Mammary microvascular endothelial cell (primary cell): ENCODE data around the gene GPT2. TPM values are rescaled to one million over a fixed set of nuclear protein-coding genes. Genes with fewer than 3 reads are reported as not detected.

ENCODE experiments used
- total RNA-seq: library from RNA; depleted of rRNA; stranded (reverse); fragments of >200 nt; gene quantifications from 2 replicates; pipeline ENCODE4 v1.2.3, GENCODE V29; 2015

Gene GPT2, protein sequence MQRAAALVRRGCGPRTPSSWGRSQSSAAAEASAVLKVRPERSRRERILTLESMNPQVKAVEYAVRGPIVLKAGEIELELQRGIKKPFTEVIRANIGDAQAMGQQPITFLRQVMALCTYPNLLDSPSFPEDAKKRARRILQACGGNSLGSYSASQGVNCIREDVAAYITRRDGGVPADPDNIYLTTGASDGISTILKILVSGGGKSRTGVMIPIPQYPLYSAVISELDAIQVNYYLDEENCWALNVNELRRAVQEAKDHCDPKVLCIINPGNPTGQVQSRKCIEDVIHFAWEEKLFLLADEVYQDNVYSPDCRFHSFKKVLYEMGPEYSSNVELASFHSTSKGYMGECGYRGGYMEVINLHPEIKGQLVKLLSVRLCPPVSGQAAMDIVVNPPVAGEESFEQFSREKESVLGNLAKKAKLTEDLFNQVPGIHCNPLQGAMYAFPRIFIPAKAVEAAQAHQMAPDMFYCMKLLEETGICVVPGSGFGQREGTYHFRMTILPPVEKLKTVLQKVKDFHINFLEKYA
- total RNA-seq = 9.0 and 13.6 TPM in 2 replicates

DNA sequence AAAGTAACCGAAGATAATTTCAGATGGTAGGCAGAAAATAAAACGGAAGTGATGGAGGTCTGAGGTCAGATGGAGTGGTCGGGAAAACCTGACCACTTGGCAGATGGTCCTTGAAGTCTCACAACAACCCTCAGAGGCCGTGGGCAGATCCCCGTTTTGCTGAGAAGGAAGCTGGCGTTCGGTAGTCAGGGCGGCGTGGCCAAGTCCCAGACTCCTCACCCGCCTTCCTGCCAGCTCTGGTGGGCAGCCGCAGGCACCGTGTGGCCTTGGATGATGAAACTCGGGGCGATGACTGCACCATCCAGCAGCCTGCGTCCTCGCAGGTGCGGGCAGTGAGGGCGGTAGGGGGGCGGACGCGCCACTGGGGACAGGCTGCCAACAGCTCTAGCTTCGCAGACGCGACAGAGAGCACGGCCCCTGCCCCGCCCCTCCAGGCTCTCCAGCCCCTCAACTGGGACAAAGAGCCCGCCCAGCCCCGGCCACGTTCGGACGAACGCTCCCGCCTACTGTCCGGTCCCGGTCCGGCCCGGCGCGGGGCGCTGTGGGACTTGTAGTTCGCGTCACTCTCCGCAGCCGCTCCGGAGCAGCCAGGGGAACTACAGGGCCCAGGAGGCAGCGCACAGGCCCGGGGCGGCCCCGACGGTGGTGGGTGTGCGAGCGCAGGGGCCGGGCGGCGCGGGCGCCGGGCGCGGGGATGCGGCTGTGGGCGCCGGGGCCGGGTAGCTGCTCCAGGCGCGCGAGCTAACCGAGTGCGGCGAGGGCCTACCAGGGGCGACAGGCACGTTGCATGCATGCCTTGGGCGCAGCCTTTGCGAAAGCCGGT lies at the start of gene GPT2:
Gene GPT2, plus strand, starts transcription at position 673 of the 823 bp plus-strand sequence. CDS start 354 bp downstream, outside the sequence.

DNA sequence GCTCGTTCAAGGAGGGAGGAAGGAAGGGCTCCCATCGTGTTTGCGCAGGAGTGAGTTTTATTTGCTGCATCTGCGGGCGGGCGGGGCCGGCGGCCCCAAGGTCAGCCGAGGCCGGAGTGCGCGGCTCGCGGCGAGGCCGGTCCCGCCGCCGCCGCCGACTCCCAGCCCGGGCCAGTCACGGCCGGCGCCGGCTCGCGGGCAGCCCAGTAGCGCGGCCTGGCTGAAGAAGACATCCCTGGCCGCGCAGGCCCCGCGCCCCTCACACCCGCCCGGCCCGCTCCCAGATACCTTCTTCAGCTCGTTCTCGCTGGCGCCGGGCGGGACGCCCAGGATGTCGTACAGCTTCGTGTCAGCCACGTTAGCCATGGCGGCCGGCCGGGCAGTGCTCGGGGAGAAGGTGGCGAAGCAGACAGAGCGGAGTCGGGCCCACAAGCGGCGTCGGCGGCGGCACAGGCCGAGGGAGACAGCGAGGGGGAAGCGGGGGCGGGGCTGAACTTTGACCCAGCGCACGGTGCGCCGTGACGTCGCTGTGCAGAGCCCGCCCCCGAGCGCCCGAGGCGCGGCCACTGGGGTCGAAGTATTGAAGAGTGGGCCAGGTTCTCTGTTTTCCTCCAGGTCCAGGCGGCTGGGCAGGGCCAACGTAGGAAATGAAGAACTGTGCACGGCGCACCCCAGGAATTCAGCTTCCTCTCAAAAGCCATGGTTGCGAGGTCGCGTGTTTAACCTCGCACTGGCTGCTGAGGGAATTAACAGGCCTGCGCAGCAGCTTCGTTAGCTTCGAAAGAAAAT lies 89.2 kb downstream of the GPT2 start, which contains the start of gene DNAJA2:
Gene DNAJA2, minus strand, starts transcription at position 468 of the 789 bp plus-strand sequence. Its CDS starts 102 bp downstream, at position 366.

Other genes starting within 250 kb of the GPT2 start
- 84.8 and 128 TPM in 2 replicates for gene VPS35, start 195.2 kb upstream of the GPT2 start, total RNA-seq
- gene ORC6, start 194.7 kb upstream of the GPT2 start, total RNA-seq = 17.6 and 22.5 TPM in 2 replicates
- under 0.01 and 1.4 TPM in 2 replicates for gene MYLK3, start 136.0 kb upstream of the GPT2 start, total RNA-seq
- gene C16orf87, start 53.2 kb upstream of the GPT2 start, total RNA-seq = 5.1 and 8.2 TPM in 2 replicates
- 48.1 and 52.2 TPM in 2 replicates for gene DNAJA2, start 89.3 kb downstream of the GPT2 start, total RNA-seq